ENCODE measurements around the gene UBE3D. TPM values are rescaled to one million over a fixed set of nuclear protein-coding genes. Genes with fewer than 3 reads are reported as not detected.

UBE3D gene, protein sequence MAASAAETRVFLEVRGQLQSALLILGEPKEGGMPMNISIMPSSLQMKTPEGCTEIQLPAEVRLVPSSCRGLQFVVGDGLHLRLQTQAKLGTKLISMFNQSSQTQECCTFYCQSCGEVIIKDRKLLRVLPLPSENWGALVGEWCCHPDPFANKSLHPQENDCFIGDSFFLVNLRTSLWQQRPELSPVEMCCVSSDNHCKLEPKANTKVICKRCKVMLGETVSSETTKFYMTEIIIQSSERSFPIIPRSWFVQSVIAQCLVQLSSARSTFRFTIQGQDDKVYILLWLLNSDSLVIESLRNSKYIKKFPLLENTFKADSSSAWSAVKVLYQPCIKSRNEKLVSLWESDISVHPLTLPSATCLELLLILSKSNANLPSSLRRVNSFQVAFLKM
- total RNA-seq, result 2.5 and 3.7 TPM in 2 replicates

GRCh38 chr6:83065511-83066192, at the start of gene UBE3D:
Gene UBE3D, minus strand, starts transcription at chr6:83065841. Its CDS starts 123 bp downstream, at chr6:83065718.

DNA sequence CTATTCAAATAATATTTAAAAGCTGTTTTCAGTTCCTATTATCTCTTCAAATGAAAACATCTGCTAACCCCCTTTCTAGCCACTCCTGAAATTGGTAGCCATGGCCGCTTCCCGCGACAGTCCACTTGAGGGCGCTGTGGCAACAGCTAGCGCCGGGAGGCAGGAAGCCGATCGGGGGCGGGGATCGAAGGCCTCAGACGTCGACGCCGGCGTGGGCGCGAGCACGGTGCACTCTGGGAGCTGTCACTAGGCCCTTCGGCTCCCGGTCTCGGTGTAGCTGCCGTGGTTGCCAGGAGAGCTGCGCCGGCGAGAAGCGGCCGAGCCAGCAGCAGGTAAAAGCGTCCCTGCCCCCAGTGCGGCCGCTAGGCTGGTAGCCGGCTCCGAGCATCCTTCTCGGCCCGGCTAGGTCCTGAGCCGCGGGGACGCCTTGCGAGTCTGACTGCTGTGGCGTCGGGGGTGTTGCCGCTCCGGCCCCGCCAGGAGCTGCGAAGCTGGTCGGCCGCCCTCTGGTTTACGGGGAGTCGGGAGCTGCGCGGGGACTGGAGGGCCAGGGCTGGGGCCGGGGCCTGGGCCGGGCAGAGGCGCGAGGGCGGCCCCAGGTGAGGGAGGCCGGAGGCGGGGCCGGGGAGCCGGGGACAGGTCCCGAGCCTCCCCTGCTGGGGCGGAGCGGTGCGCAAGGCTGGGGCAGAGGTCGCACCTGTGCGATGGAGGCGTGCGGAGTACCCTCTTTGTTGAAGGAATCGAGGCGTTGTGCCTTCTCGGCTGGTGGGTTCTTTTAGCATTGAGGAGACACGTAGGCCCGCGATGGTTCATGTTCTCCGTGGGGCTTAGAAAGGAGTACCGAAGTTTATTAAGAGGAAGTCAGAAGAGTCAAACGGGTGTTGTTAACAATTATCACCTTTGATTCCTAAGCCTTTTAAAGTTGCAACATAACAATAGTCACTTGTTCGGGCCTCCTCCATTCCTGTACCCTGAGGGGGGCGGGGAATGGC, 2.1 kb upstream of the UBE3D start, which contains the start of gene DOP1A:
DOP1A (plus strand) TSS at position 224 of the 992 bp plus-strand sequence. CDS start 29,307 bp downstream, outside the sequence.

Other genes with a start within 250 kb of the UBE3D start
- gene DOP1A, start 1.8 kb upstream of the UBE3D start, total RNA-seq, result 3.3 and 7.2 TPM in 2 replicates
- gene PGM3, start 127.4 kb upstream of the UBE3D start, total RNA-seq, result 56.8 and 60.9 TPM in 2 replicates
- gene RWDD2A, start 127.5 kb upstream of the UBE3D start, total RNA-seq, result 1.5 and 1.6 TPM in 2 replicates

Measured in bronchus fibroblast of lung (primary cell).